Keratinocyte (primary cell): ENCODE data around the gene NEIL1.

ENCODE experiments used
- EZH2 ChIP-seq: IDR thresholded peaks from one replicate; pipeline ENCODE4 v1.6.1; 2012; ENCODE audit warnings: inconsistent platforms, mild to moderate bottlenecking, low read length, moderate library complexity
- TF ChIP-seq, protein P1 (sequence below), 3 experiments: IDR thresholded peaks in 1 of 3; conservative IDR thresholded peaks in 1 of 3; optimal IDR thresholded peaks in 1 of 3; 2 replicates in 2 of 3; 3 replicates in 1 of 3; pipeline versions ENCODE3 to v1.5.1; 2011; ENCODE audit warnings: low read length in 3 of 3, mild to moderate bottlenecking in 3 of 3, moderate library complexity in 2 of 3, control low read depth in 1 of 3, inconsistent platforms in 1 of 3; ENCODE audit not compliant: insufficient read depth in 2 of 3; ENCODE audit errors: extremely low read depth in 1 of 3

DNA sequence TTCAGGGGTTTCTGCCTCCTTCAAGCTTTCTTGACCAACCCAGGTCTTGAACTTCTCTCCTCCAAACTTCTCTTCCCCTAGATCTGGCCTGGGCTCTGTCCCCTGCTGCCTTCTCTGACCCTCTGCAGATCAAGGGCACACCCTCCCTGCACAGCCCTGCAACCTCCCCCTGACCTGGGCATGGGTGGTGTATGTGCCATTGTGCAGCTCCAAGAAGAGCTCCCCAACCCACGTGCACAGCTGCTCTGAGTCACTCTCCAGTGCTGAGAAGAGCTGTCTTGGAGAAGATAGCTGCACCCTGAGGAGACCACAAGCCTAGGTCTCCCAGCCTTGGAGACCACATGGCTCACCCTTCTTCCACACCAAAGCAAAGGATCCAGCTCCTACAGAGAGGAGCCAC lies 13.6 kb downstream of the NEIL1 start:
- TF ChIP-seq EZH2, result no peak
- TF ChIP-seq, protein P1, sequence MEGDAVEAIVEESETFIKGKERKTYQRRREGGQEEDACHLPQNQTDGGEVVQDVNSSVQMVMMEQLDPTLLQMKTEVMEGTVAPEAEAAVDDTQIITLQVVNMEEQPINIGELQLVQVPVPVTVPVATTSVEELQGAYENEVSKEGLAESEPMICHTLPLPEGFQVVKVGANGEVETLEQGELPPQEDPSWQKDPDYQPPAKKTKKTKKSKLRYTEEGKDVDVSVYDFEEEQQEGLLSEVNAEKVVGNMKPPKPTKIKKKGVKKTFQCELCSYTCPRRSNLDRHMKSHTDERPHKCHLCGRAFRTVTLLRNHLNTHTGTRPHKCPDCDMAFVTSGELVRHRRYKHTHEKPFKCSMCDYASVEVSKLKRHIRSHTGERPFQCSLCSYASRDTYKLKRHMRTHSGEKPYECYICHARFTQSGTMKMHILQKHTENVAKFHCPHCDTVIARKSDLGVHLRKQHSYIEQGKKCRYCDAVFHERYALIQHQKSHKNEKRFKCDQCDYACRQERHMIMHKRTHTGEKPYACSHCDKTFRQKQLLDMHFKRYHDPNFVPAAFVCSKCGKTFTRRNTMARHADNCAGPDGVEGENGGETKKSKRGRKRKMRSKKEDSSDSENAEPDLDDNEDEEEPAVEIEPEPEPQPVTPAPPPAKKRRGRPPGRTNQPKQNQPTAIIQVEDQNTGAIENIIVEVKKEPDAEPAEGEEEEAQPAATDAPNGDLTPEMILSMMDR (optimal IDR thresholded peaks at IDR 0.05 in 1 of 3, IDR thresholded peaks at IDR 0.05 in 1 of 3, conservative IDR thresholded peaks at IDR 0.05 in 1 of 3; ENCODE audit: extremely low read depth in 1 of 3, insufficient read depth in 2 of 3, low read length in 3 of 3), result no peak
